Stimulated activated CD4-positive, alpha-beta T cell treated with anti-CD3 and anti-CD28 coated beads, Interleukin-12 subunit alpha, Interleukin-12 subunit beta, amount 100 ng/mL, for 48 hours (primary cell): Measurements from ENCODE around the gene ACAD8.
"Not testable (repeated sequence)": the region's sequence is repeated elsewhere in the genome, so short reads cannot be mapped to it uniquely, and the experiment has no call there.

ENCODE experiments used
- DNase-seq, 3 donors: peaks; one replicate each; pipeline ENCODE4 v3.0.0-alpha.2; 2020; ENCODE audit warnings: low read depth in 2 of 3, low spot score in 1 of 3

Gene ACAD8

GRCh38 chr11:134266440-134266839, 13.1 kb downstream of the ACAD8 start:
- DNase-seq, result no peak

GRCh38 chr11:134266841-134267251, 13.5 kb downstream of the ACAD8 start:
- DNase-seq, result no peak

DNA sequence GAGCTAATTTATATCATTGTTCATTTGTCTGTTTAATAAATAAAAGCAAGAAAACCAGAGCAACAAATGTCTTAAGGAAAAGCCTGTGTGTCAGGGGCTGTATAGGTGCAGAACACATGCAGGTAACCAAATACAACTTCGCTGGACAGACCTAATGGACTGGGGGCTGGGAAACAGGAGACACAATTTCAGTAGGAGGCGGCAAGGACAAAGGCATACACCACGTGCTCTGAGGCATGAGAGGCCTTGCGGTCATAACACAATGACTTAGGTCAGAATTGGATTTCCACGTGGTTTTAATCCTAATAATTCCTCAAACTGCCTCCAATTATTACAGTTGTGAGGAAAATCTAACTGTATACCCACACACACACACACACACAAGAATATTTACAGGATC, 14.1 kb downstream of the ACAD8 start:
- no peak for DNase-seq

GRCh38 chr11:134267966-134268365, 14.6 kb downstream of the ACAD8 start:
- no peak for DNase-seq

GRCh38 chr11:134270250-134270714, 16.9 kb downstream of the ACAD8 start:
- no peak for DNase-seq

DNA sequence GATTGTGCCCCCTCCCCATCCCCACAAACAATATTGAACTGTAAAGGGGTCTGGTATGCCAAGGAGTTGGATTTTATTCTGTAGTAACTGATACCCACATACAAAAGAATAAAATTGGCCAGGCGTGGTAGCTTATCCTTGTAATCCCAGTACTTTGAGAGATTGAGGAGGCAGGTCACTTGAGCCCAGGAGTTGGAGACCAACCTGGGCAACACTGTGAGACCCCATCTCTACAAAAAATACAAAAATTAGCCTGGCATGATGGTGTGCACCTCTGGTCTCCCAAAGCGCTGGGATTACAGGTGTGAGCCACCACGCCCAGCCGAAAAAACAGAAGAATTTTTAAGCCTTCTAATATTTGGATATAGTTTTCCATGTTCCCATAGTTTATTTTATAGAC, 18.6 kb downstream of the ACAD8 start:
- no peak for DNase-seq

GRCh38 chr11:134272381-134273316, 19.3 kb downstream of the ACAD8 start:
- DNase-seq, result no peak

DNA sequence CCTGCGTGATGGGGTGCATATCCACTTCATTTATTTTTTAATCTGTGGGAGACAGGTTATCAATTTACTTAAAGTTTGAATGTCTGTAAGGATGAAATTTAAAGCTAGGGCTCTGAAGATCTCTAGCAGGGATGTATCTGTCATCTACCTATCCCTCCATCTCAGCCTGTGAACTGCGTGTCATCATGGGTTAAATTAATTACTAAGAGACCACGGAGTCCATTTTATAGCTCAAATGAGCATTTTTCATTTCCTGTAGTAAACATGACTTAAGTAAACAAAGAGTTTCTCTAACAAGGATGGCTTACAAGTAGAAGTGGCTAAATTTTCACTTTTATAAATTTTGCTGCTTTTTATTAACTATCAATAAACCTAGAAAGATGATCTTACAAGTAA, 19.9 kb downstream of the ACAD8 start:
- DNase-seq, result no peak

DNA sequence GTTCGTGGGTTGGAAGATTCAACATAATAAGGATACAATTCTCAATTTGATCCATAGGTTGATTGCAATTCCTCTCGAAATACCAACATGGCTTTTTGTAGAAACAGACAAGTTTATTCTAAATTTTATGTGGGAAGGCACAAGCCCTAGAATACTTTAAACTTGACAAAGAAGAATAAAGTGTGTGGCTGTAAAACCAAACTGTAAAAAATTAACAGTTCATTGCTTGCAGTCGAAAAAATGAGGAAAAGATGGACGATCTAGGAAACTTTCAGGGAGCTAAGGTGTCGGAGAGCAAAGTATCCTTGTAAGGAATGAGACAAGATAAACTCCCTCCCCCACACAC, 21.8 kb downstream of the ACAD8 start:
- DNase-seq, result no peak

- peak; percentile 65 to 70 (median 68) for DNase-seq
These were observed 22.4 kb downstream of the ACAD8 start, which contains the start of gene GLB1L3 for GRCh38 chr11:134275534-134276395. Gene GLB1L3 (plus strand): TSS chr11:134276379. CDS start chr11:134276741, 362 bp downstream.

- no peak for DNase-seq
These were observed 23.2 kb downstream of the ACAD8 start for GRCh38 chr11:134276396-134277182.

DNA sequence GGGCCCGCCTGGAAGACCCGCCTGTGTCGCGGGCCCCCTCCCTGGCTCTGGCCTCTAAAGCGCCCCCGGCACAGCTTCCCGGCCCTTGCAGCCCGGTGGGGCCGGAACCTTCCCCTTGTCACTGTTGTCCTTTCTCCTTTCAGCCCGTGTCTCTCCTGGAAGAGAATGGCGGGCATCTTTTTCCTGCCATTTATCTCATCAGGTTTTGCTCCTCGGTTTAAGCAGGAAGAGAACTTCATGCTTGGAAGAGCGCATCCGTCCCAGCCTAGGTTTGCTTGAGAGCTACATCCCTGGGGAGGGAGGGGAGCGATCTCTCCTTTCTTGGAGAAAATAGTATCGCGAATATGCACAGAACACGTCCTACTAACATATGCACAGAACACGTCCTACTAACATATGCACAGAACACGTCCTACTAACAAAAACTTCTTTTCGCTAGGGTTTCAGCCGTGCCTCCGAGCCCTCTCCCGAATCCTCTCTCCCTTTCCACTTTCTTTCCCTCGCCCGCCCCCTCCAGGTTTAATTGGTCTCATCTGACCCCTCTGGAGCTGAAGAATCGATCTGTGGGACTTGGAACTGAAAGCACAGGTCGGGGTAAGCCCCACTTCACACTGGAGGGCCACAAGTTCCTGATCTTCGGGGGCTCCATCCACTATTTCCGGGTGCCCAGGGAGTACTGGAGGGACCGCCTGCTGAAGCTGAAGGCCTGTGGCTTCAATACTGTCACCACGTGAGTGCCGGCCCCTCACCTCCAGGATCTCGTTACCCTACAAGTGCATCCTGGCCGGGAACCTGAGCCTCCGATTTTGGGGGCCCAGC, 24.0 kb downstream of the ACAD8 start:
- no peak for DNase-seq

DNA sequence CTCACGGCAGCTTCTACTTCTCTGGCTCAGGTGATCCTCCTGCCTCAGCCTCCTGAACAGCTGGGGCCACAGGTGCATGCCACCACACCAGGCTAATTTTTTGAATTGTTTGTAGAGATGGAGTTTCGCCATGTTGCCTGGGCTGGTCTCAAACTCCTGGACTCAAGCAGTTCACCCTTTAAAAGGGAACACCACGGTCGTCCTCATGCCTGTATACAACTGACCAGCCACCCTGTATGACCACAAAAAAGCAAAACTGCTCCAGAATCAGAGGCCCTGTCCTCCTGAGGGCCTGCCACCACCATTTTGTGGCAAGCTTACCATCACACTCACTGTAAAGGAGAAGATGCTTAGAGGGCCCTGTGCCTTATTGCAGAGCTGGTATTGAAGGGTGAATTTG, 25.0 kb downstream of the ACAD8 start:
- no peak for DNase-seq

DNA sequence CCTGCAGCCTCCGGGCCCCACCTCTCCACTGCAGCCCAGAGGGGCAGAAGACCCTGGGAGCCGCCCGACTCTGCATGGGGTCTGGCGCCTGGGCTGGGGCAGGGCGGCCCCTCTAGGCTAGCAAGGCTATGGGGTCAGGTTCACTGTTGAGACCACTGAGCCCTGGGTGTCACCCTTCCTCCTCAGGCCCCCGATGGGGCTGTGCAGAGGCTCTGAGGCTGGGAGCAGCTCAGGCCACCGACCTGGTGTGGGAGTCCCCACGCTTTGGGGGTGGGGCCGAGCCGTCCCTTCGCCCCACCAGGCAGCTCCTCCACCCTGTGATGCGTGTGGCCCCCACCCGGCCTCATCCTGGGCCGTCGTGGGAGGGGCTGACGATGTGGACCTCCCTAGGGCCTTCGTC, 28.3 kb downstream of the ACAD8 start:
- DNase-seq, result not testable (repeated sequence)

GRCh38 chr11:134282121-134283045, 29.0 kb downstream of the ACAD8 start:
- no peak for DNase-seq

GRCh38 chr11:134283461-134284230, 30.3 kb downstream of the ACAD8 start:
- no peak for DNase-seq

DNA sequence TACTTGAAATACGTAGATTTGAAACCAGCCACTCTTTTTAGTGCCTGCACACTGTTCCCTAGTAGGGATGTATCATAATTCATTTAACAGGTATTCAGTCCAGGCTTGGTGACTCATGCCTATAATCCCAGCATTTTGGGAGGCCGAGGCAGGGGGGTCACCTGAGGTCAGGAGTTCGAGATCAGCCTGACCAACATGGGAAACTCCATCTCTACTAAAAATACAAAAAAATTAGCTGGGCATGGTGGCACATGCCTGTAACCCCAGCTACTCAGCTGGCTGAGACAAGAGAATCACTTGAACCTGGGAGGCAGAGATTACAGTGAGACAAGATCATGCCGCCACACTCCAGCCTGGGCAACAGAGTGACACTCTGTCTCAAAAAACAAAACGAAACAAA, 31.0 kb downstream of the ACAD8 start:
- DNase-seq, result not testable (repeated sequence)

- DNase-seq, result no peak
These were observed 34.2 kb downstream of the ACAD8 start for GRCh38 chr11:134287561-134287960.
